Vagina (tissue), 2 donors: ENCODE results near the gene ASCC3. TPM values are rescaled to one million over a fixed set of nuclear protein-coding genes. Genes with fewer than 3 reads are reported as not detected.

Experiments used
- DNase-seq, 2 donors: peaks; one replicate each; pipeline ENCODE4 v3.0.0-alpha.2; 2017; ENCODE audit errors: extremely low spot score in 2 of 2
- H3K27ac ChIP-seq: fragments of 200-600 bp; sonication (generic); one replicate; pipeline ENCODE4 v1.5.1; 2019
- H3K27me3 ChIP-seq: fragments of 200-600 bp; sonication (generic); one replicate; pipeline ENCODE4 v1.5.1; 2019
- H3K36me3 ChIP-seq, 2 donors: fragments of 200-600 bp; sonication (generic); one replicate each; pipeline ENCODE4 v1.5.1; 2017 to 2019
- H3K4me1 ChIP-seq: fragments of 200-600 bp; sonication (generic); one replicate; pipeline ENCODE4 v1.5.1; 2019
- H3K4me3 ChIP-seq, 2 donors: fragments of 200-600 bp; sonication (generic); 1 replicate in 1 of 2; 2 replicates in 1 of 2; pipeline ENCODE4 v1.5.1; 2016 to 2019
- H3K9me3 ChIP-seq: fragments of 200-600 bp; sonication (generic); one replicate; pipeline ENCODE4 v1.5.1; 2019
- CTCF ChIP-seq, 3 experiments: fragments of 450-650 bp in 2 of 3; fragments of 200-600 bp in 1 of 3; sonication (generic) in 1 of 3; IDR thresholded peaks; one replicate each; pipeline ENCODE4 v1.5.1; 2017 to 2019; ENCODE audit warnings: antibody characterized with exemption in 3 of 3, mild to moderate bottlenecking in 2 of 3, moderate library complexity in 2 of 3
- POLR2A ChIP-seq, 2 donors: fragments of 450-650 bp; IDR thresholded peaks; one replicate each; pipeline ENCODE4 v1.6.1; 2017; ENCODE audit warnings: antibody characterized with exemption in 2 of 2, mild to moderate bottlenecking in 2 of 2, moderate library complexity in 2 of 2
- POLR2AphosphoS5 ChIP-seq, 2 donors: sonication (generic); formaldehyde crosslinking; IDR thresholded peaks; one replicate each; pipeline ENCODE4 v1.9.0; 2017; ENCODE audit warnings: antibody characterized with exemption in 2 of 2, mild to moderate bottlenecking in 2 of 2, low read depth in 1 of 2; ENCODE audit not compliant: insufficient read depth in 1 of 2
- intact Hi-C: fragments of 100-400 bp; cut with DNase I; formaldehyde crosslinking; loops from one replicate; pipeline ENCODE4 v1.15.1; 2023
- total RNA-seq: library from RNA; depleted of rRNA; stranded (reverse); fragments of >200 nt; gene quantifications from one replicate; pipeline ENCODE4 v1.2.3, GENCODE V29; 2016

ASCC3 gene
- total RNA-seq, 1 donor from 2014 or later = 44.7 TPM

- no peak for TF ChIP-seq POLR2A (IDR thresholded peaks at IDR 0.05)
- Histone ChIP-seq H3K9me3 (no peaks in the 10 kb centered on the region), H3K36me3 (no peaks in the 10 kb centered on the region), H3K4me3 (no peak overlapping the region), H3K27ac (no peak overlapping the region), H3K27me3 (no peaks in the 10 kb centered on the region), H3K4me1 (peaks cover 34% of the 10 kb centered on the region)
- DNase-seq = no peak
- intact Hi-C loops = no loop called here
Measured at GRCh38 chr6:100876251-100876650, 4.9 kb downstream of the ASCC3 start.

GRCh38 chr6:100865525-100865924 is 15.6 kb downstream of the ASCC3 start:
- TF ChIP-seq POLR2AphosphoS5 (IDR thresholded peaks at IDR 0.05; ENCODE audit: insufficient read depth in 1 of 2, low read depth in 1 of 2) (no peak), POLR2A (IDR thresholded peaks at IDR 0.05) (no peak), CTCF (IDR thresholded peaks at IDR 0.05) (no peak)
- H3K27me3 ChIP-seq = no peaks in the 10 kb centered on the region
- no peak for DNase-seq
- no peaks in the 10 kb centered on the region for H3K9me3 ChIP-seq
- no peaks in the 10 kb centered on the region for H3K4me1 ChIP-seq
- intact Hi-C loops = no loop called here
- H3K27ac ChIP-seq = no peak overlapping the region
- H3K4me3 ChIP-seq = no peak overlapping the region
- H3K36me3 ChIP-seq = peaks cover 0 to 28% of the 10 kb centered on the region in 2 donors

- H3K4me3 ChIP-seq = no peak overlapping the region
- intact Hi-C loops = no loop called here
- H3K27me3 ChIP-seq = no peaks in the 10 kb centered on the region
- no peak overlapping the region for H3K27ac ChIP-seq
- no peaks in the 10 kb centered on the region for H3K9me3 ChIP-seq
- TF ChIP-seq POLR2AphosphoS5 (IDR thresholded peaks at IDR 0.05; ENCODE audit: insufficient read depth in 1 of 2, low read depth in 1 of 2) (no peak), POLR2A (IDR thresholded peaks at IDR 0.05) (no peak), CTCF (IDR thresholded peaks at IDR 0.05) (no peak)
- DNase-seq = no peak
- H3K36me3 ChIP-seq = peaks cover 0 to 30% of the 10 kb centered on the region in 2 donors
- no peaks in the 10 kb centered on the region for H3K4me1 ChIP-seq
Measured at GRCh38 chr6:100862063-100862462, 19.1 kb downstream of the ASCC3 start.

- H3K36me3 ChIP-seq = peaks cover 0 to 16% of the 10 kb centered on the region in 2 donors
- no peaks in the 10 kb centered on the region for H3K9me3 ChIP-seq
Measured at GRCh38 chr6:100856146-100856545, 25.0 kb downstream of the ASCC3 start.

GRCh38 chr6:100851819-100852218 is 29.3 kb downstream of the ASCC3 start:
- H3K27me3 ChIP-seq = no peaks in the 10 kb centered on the region
- H3K27ac ChIP-seq = no peak overlapping the region
- H3K4me1 ChIP-seq = no peaks in the 10 kb centered on the region
- intact Hi-C loops = no loop called here
- peaks cover 0 to 9% of the 10 kb centered on the region in 2 donors for H3K36me3 ChIP-seq
- H3K4me3 ChIP-seq = no peak overlapping the region
- no peak for TF ChIP-seq POLR2A (IDR thresholded peaks at IDR 0.05)
- TF ChIP-seq POLR2AphosphoS5 (IDR thresholded peaks at IDR 0.05; ENCODE audit: insufficient read depth in 1 of 2, low read depth in 1 of 2) = no peak
- TF ChIP-seq CTCF (IDR thresholded peaks at IDR 0.05) = no peak
- no peaks in the 10 kb centered on the region for H3K9me3 ChIP-seq
- no peak for DNase-seq

More at GRCh38 chr6:100856146-100856545, 25.0 kb downstream of the ASCC3 start:
- Histone ChIP-seq H3K4me1 (no peaks in the 10 kb centered on the region), H3K4me3 (no peak overlapping the region), H3K27me3 (no peaks in the 10 kb centered on the region), H3K27ac (no peak overlapping the region)
- intact Hi-C loops = no loop called here
- DNase-seq = no peak
- TF ChIP-seq POLR2A (IDR thresholded peaks at IDR 0.05) = no peak
- no peak for TF ChIP-seq CTCF (IDR thresholded peaks at IDR 0.05)
- no peak for TF ChIP-seq POLR2AphosphoS5 (IDR thresholded peaks at IDR 0.05; ENCODE audit: insufficient read depth in 1 of 2, low read depth in 1 of 2)
